B cell (primary cell): Measurements from ENCODE around the gene IL1F10. TPM values are rescaled to one million over a fixed set of nuclear protein-coding genes. Genes with fewer than 3 reads are reported as not detected.

Source experiments
- ATAC-seq: fragments of 200-7000 bp; cut with Tn5 transposase; one replicate; pipeline ENCODE4 v1.10.0; 2021; ENCODE audit warnings: low read depth, mild to moderate bottlenecking, moderate number of reproducible peaks, moderate library complexity
- CTCF ChIA-PET: fragments of 350-600 bp; sonication (Branson Sonifier 250); formaldehyde crosslinking; loops from one replicate; lab custom pipeline; 2021; ENCODE audit warnings: antibody characterized with exemption, inconsistent platforms; lab: Charles Lee
- POLR2A ChIA-PET: fragments of 350-600 bp; sonication (Branson Sonifier 250); formaldehyde crosslinking; loops from one replicate; lab custom pipeline; 2021; ENCODE audit warnings: antibody characterized with exemption; lab: Charles Lee
- DNase-seq: peaks from one replicate; pipeline ENCODE4 v3.0.0; 2013
- H2AFZ ChIP-seq: 2 replicates; pipeline ENCODE4 v1.6.1; 2012; ENCODE audit warnings: mild to moderate bottlenecking, low read depth, low read length; ENCODE audit not compliant: insufficient read depth, poor library complexity, severe bottlenecking
- H3K27ac ChIP-seq, 2 donors: 1 replicate in 1 of 2; 2 replicates in 1 of 2; pipeline ENCODE4 v1.5.1; 2012 to 2013; ENCODE audit warnings: low read length in 2 of 2, mild to moderate bottlenecking in 2 of 2, moderate library complexity in 1 of 2
- H3K27me3 ChIP-seq, 4 experiments: fragments of 200-600 bp in 1 of 4; sonication (generic) in 1 of 4; replicated peaks in 1 of 4; 1 replicate in 2 of 4; 2 replicates in 2 of 4; pipeline versions ENCODE4 v1.6.1 to v1.7.0; 2013 to 2016; ENCODE audit warnings: low read length in 3 of 4, mild to moderate bottlenecking in 2 of 4, mixed read lengths in 1 of 4, moderate library complexity in 1 of 4; ENCODE audit not compliant: insufficient read depth in 4 of 4, control insufficient read depth in 3 of 4; ENCODE audit errors: control extremely low read depth in 1 of 4
- H3K36me3 ChIP-seq, 2 experiments: replicated peaks in 1 of 2; 1 replicate in 1 of 2; 2 replicates in 1 of 2; pipeline versions ENCODE4 v1.6.1 to v1.7.1; 2013; ENCODE audit warnings: low read length in 1 of 2; ENCODE audit not compliant: insufficient read depth in 2 of 2, control insufficient read depth in 1 of 2; ENCODE audit errors: control extremely low read depth in 1 of 2, extremely low read depth in 1 of 2
- H3K4me1 ChIP-seq, 2 donors: fragments of 200-600 bp in 1 of 2; sonication (generic) in 1 of 2; 1 replicate in 1 of 2; 2 replicates in 1 of 2; pipeline versions ENCODE4 v1.5.1 to v1.6.1; 2013 to 2017; ENCODE audit warnings: low read length in 2 of 2; ENCODE audit not compliant: control insufficient read depth in 2 of 2, insufficient read depth in 2 of 2
- H3K4me2 ChIP-seq: replicated peaks from 2 replicates; pipeline ENCODE3; 2012; ENCODE audit warnings: mild to moderate bottlenecking, low read depth, low read length; ENCODE audit not compliant: poor library complexity, severe bottlenecking
- H3K4me3 ChIP-seq, 5 experiments: fragments of 200-600 bp in 1 of 5; sonication (generic) in 1 of 5; 1 replicate in 3 of 5; 2 replicates in 2 of 5; pipeline versions ENCODE4 v1.5.1 to v1.7.0; 2011 to 2016; ENCODE audit warnings: low read length in 4 of 5, mild to moderate bottlenecking in 4 of 5, low read depth in 2 of 5, control low read depth in 1 of 5, moderate library complexity in 1 of 5; ENCODE audit not compliant: insufficient read depth in 1 of 5; ENCODE audit errors: control extremely low read depth in 1 of 5, extremely low read depth in 1 of 5
- H3K79me2 ChIP-seq: fragments of 200-600 bp; sonication (generic); one replicate; pipeline ENCODE4 v1.6.0; 2016; ENCODE audit warnings: low read length; ENCODE audit not compliant: control insufficient read depth, insufficient read depth
- H3K9ac ChIP-seq: fragments of 200-600 bp; sonication (generic); 2 replicates; pipeline ENCODE4 v1.6.1; 2017; ENCODE audit warnings: mild to moderate bottlenecking, low read length, moderate library complexity
- H3K9me3 ChIP-seq, 3 donors: one replicate each; pipeline versions ENCODE4 v1.6.1 to v1.7.1; 2013; ENCODE audit warnings: low read length in 2 of 3; ENCODE audit not compliant: control insufficient read depth in 2 of 3, insufficient read depth in 1 of 3; ENCODE audit errors: control extremely low read depth in 1 of 3
- H4K20me1 ChIP-seq: 2 replicates; pipeline ENCODE4 v1.6.0; 2012; ENCODE audit warnings: mild to moderate bottlenecking, low read length; ENCODE audit not compliant: insufficient read depth, control insufficient read depth, poor library complexity, severe bottlenecking
- H3K27ac Mint-ChIP-seq: one replicate; pipeline ENCODE4 v1.8.0; 2021; ENCODE audit warnings: mixed read lengths
- H3K27me3 Mint-ChIP-seq: one replicate; pipeline ENCODE4 v1.8.0; 2021; ENCODE audit warnings: mixed read lengths
- H3K4me1 Mint-ChIP-seq: one replicate; pipeline ENCODE4 v1.8.0; 2021; ENCODE audit warnings: mixed read lengths
- H3K4me3 Mint-ChIP-seq: one replicate; pipeline ENCODE4 v1.8.0; 2021; ENCODE audit warnings: mixed read lengths
- H3K9me3 Mint-ChIP-seq: one replicate; pipeline ENCODE4 v1.8.0; 2022; ENCODE audit warnings: mixed read lengths; ENCODE audit not compliant: insufficient read depth
- EZH2 ChIP-seq: IDR thresholded peaks from 2 replicates; pipeline ENCODE4 v1.6.1; 2012; ENCODE audit warnings: borderline replicate concordance, low read depth, mild to moderate bottlenecking, moderate library complexity, low read length; ENCODE audit not compliant: insufficient read depth, poor library complexity, severe bottlenecking
- WGBS: methylation state at CpG from one replicate; pipeline ENCODE4 v1.1.5; 2013; ENCODE audit warnings: missing lambda C conversion rate; ENCODE audit not compliant: insufficient coverage; 5-methylcytosine and 5-hydroxymethylcytosine counted together
- intact Hi-C: fragments of 100-400 bp; cut with micrococcal nuclease; formaldehyde crosslinking; loops from one replicate; pipeline ENCODE4 v1.10.0; 2022
- polyA plus RNA-seq: library from polyadenylated mRNA; depleted of rRNA; stranded (reverse); fragments of >200 nt; gene quantifications from 2 replicates; pipeline ENCODE4 v1.2.3, GENCODE V29; 2012
- total RNA-seq, 2 donors: library from RNA; stranded (reverse); fragments of 120-200 nt in 1 of 2; gene quantifications; 1 replicate in 1 of 2; 2 replicates in 1 of 2; pipeline versions ENCODE4 v1.2.3 to v1.2.4, GENCODE V29; 2013 to 2022
- TF ChIP-seq, protein P1 (sequence below): fragments of 200-600 bp; IDR thresholded peaks from one replicate; pipeline ENCODE4 v1.8.0; 2022; ENCODE audit warnings: antibody characterized with exemption, mild to moderate bottlenecking

Gene IL1F10
- total and polyA plus RNA-seq, 2 donors (not counting 1 experiment from before 2014, with no cell fraction given), result not detected

DNA sequence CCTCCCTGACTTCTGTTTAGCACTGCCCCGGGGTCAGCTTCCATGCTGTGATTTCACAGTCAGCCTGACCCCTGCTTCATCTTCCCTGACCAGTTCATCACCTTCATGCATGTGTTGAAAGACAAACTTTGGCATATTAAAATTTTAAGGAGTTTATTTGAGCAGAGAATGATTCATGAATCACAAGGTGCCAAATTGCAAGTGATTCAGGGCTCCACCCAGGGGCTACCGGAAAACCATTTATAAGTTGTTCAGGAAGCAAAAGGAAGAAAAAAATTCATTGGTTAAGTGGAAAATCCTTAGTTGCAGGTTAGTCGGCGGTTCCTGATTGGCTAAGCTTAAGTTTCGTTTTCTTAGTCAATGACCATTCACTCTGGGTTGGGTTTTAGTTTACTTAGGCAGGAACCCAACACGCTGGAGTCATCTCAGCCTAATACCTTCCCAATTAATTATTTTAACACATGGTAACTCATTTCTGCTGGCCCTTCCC is 10.6 kb downstream of the IL1F10 start:
- H3K9me3 Mint-ChIP-seq, result no peaks in the 10 kb centered on the region
- H3K27ac ChIP-seq, result no peak overlapping the region
- no peaks in the 10 kb centered on the region for H4K20me1 ChIP-seq
- H3K27ac Mint-ChIP-seq, result no peak overlapping the region
- H3K4me3 ChIP-seq, result no peak overlapping the region
- TF ChIP-seq EZH2, result no peak
- TF ChIP-seq, protein P1, sequence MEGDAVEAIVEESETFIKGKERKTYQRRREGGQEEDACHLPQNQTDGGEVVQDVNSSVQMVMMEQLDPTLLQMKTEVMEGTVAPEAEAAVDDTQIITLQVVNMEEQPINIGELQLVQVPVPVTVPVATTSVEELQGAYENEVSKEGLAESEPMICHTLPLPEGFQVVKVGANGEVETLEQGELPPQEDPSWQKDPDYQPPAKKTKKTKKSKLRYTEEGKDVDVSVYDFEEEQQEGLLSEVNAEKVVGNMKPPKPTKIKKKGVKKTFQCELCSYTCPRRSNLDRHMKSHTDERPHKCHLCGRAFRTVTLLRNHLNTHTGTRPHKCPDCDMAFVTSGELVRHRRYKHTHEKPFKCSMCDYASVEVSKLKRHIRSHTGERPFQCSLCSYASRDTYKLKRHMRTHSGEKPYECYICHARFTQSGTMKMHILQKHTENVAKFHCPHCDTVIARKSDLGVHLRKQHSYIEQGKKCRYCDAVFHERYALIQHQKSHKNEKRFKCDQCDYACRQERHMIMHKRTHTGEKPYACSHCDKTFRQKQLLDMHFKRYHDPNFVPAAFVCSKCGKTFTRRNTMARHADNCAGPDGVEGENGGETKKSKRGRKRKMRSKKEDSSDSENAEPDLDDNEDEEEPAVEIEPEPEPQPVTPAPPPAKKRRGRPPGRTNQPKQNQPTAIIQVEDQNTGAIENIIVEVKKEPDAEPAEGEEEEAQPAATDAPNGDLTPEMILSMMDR, result no peak
- DNase-seq, result no peak
- no peaks in the 10 kb centered on the region for H3K4me1 ChIP-seq
- H3K4me2 ChIP-seq, result no peak overlapping the region
- no peak for ATAC-seq
- H2AFZ ChIP-seq, result no peak overlapping the region
- H3K4me1 Mint-ChIP-seq, result peaks cover 1% of the 10 kb centered on the region
- H3K79me2 ChIP-seq, result no peaks in the 10 kb centered on the region
- no peaks in the 10 kb centered on the region for H3K36me3 ChIP-seq
- POLR2A ChIA-PET, result no interaction called here
- no peak overlapping the region for H3K9ac ChIP-seq
- CTCF ChIA-PET, result interaction anchor here (0.8 to 1.7 kb wide), 3 partner anchors 9 to 60 kb away, joined by 3 to 5 read pairs (median 4); no protein-coding TSS in a partner anchor
- H3K27me3 ChIP-seq, result peaks cover 0 to 20% (median 5%) of the 10 kb centered on the region in 4 experiments
- no peak overlapping the region for H3K4me3 Mint-ChIP-seq
- intact Hi-C loops, result no loop called here
- no peaks in the 10 kb centered on the region for H3K9me3 ChIP-seq
- 90% methylated on average over 5 of the region's 6 CpGs for WGBS
- peaks cover 39% of the 10 kb centered on the region for H3K27me3 Mint-ChIP-seq

DNA sequence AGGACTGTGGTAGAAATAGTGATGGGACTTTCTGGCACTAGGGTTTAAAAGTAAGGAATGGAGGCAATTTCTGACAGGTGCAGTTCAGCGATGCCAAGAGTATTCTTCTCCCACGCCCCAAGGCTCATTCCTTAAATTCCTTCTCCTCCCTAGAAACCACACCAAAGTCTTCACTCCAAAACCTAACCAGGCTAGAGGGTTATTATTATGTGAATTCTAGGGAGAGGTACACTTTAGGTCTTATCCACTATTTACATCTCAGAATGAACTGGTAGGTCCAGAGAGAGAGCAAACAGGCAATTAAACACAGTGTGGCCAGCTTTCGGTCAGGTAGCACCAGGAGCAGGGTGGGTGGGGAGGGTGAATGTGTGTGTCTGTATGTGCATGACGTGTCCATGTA is 11.4 kb downstream of the IL1F10 start:
- H3K9ac ChIP-seq, result no peak overlapping the region
- ATAC-seq (no peak), DNase-seq (no peak)
- no peak overlapping the region for H3K4me3 ChIP-seq
- H3K4me1 ChIP-seq, result no peaks in the 10 kb centered on the region
- no peaks in the 10 kb centered on the region for H3K79me2 ChIP-seq
- 86% methylated on average over 2 of the region's 4 CpGs for WGBS
- TF ChIP-seq, protein P1, result no peak
- TF ChIP-seq EZH2, result no peak
- Mint-ChIP-seq H3K4me1 (peaks cover 2% of the 10 kb centered on the region), H3K27ac (no peak overlapping the region), H3K27me3 (peaks cover 38% of the 10 kb centered on the region), H3K4me3 (no peak overlapping the region), H3K9me3 (no peaks in the 10 kb centered on the region)
- H3K36me3 ChIP-seq, result no peaks in the 10 kb centered on the region
- POLR2A ChIA-PET, result interaction anchor here (0.6 kb wide), 1 partner anchor 120 kb away, joined by 3 read pairs; no protein-coding TSS in a partner anchor
- H3K27ac ChIP-seq, result no peak overlapping the region
- H3K27me3 ChIP-seq, result peaks cover 0 to 20% (median 6%) of the 10 kb centered on the region in 4 experiments
- no peaks in the 10 kb centered on the region for H4K20me1 ChIP-seq
- no peaks in the 10 kb centered on the region for H3K9me3 ChIP-seq
- intact Hi-C loops, result no loop called here
- no peak overlapping the region for H2AFZ ChIP-seq
- H3K4me2 ChIP-seq, result no peak overlapping the region
- CTCF ChIA-PET, result interaction anchor here (1.2 to 5.5 kb wide), 9 partner anchors 10 to 361 kb away, joined by 3 to 61 read pairs (median 11); no protein-coding TSS in a partner anchor
